GM12878 (cell line): ENCODE data around the gene CTNNA2. TPM values are rescaled to one million over a fixed set of nuclear protein-coding genes. Genes with fewer than 3 reads are reported as not detected.

Experiments used
- ATAC-seq: fragments of 200-7000 bp; cut with Tn5 transposase; 3 replicates; pipeline ENCODE4 v1.9.1; 2020; ENCODE audit warnings: mild to moderate bottlenecking, moderate library complexity
- BruUV-seq: library from RNA; stranded (reverse); fragments of 400-500 nt; replicated peaks from 2 replicates; lab custom pipeline; 2021; lab: Mats Ljungman, UMichigan
- CTCF ChIA-PET: fragments of 300-600 bp; sonication (Branson Sonifier 250); formaldehyde crosslinking; extraction: SDS; loops from one replicate; lab custom pipeline; 2021; ENCODE audit warnings: inconsistent platforms; lab: Yijun Ruan, JAX
- POLR2A ChIA-PET: fragments of 350-600 bp; formaldehyde crosslinking; extraction: SDS; loops from one replicate; lab custom pipeline; 2021; ENCODE audit warnings: inconsistent platforms; lab: Charles Lee
- RAD21 ChIA-PET: fragments of 300-600 bp; sonication (Branson Sonifier 250); formaldehyde crosslinking; loops from one replicate; lab custom pipeline; 2023; ENCODE audit warnings: antibody characterized with exemption; ENCODE audit not compliant: unreplicated experiment; lab: Charles Lee
- SMC1A ChIA-PET: fragments of 300-600 bp; sonication (Branson Sonifier 250); formaldehyde crosslinking; loops from one replicate; lab custom pipeline; 2023; ENCODE audit not compliant: unreplicated experiment, uncharacterized antibody; lab: Charles Lee
- DNase-seq: peaks from one replicate; pipeline ENCODE4 v3.0.0-alpha.2; 2011; ENCODE audit warnings: low read depth, low spot score
- FAIRE-seq: peaks from 3 replicates; lab custom pipeline; 2011; peaks lifted over from hg19 to GRCh38; lab: Jason Lieb, UNC
- H2AFZ ChIP-seq: 2 replicates; pipeline ENCODE4 v1.6.0; 2011; ENCODE audit warnings: low read depth, low read length, control low read depth; ENCODE audit not compliant: control insufficient read depth
- H3K27ac ChIP-seq: 2 replicates; pipeline ENCODE4 v1.5.1; 2011; ENCODE audit warnings: control low read depth; ENCODE audit not compliant: control insufficient read depth, insufficient read depth
- H3K27me3 ChIP-seq, 2 experiments: replicated peaks in 1 of 2; 2 replicates each; pipeline versions ENCODE4 v1.6.0 to v1.6.1; 2011; ENCODE audit warnings: low read length in 1 of 2; ENCODE audit not compliant: control insufficient read depth in 2 of 2, insufficient read depth in 2 of 2
- H3K36me3 ChIP-seq, 2 experiments: 2 replicates each; pipeline ENCODE4 v1.5.1; 2011; ENCODE audit warnings: low read length in 1 of 2; ENCODE audit not compliant: control insufficient read depth in 2 of 2, insufficient read depth in 2 of 2
- H3K4me1 ChIP-seq: 2 replicates; pipeline ENCODE4 v1.6.1; 2011; ENCODE audit warnings: mild to moderate bottlenecking, low read length, moderate library complexity, mixed read lengths; ENCODE audit not compliant: control insufficient read depth, insufficient read depth
- H3K4me2 ChIP-seq: 2 replicates; pipeline ENCODE4 v1.6.0; 2011; ENCODE audit warnings: control low read depth; ENCODE audit not compliant: control insufficient read depth, insufficient read depth
- H3K4me3 ChIP-seq: fragments of 200-600 bp; sonication (generic); 2 replicates; pipeline ENCODE4 v1.5.1; 2016
- H3K79me2 ChIP-seq: 2 replicates; pipeline ENCODE4 v1.6.0; 2011; ENCODE audit warnings: low read length; ENCODE audit not compliant: control insufficient read depth, insufficient read depth
- H3K9ac ChIP-seq: 2 replicates; pipeline ENCODE4 v1.8.0; 2011; ENCODE audit warnings: low read length, control low read depth, mixed read lengths; ENCODE audit not compliant: control insufficient read depth, insufficient read depth
- H3K9me3 ChIP-seq: replicated peaks from 3 replicates; pipeline ENCODE4 v1.5.1; 2011; ENCODE audit warnings: mild to moderate bottlenecking, low read length; ENCODE audit not compliant: control insufficient read depth, insufficient read depth
- H4K20me1 ChIP-seq: 2 replicates; pipeline ENCODE4 v1.6.0; 2011; ENCODE audit not compliant: control insufficient read depth, insufficient read depth
- CEBPZ ChIP-seq: fragments of 150-350 bp; IDR thresholded peaks from 2 replicates; pipeline ENCODE4 v1.6.1; 2016; ENCODE audit warnings: low read depth, low read length
- ELK1 ChIP-seq: IDR thresholded peaks from 2 replicates; pipeline ENCODE4 v1.6.1; 2012; ENCODE audit warnings: low read depth, low read length, improper control_type of control experiment
- EP300 ChIP-seq, 2 experiments: fragments of 150-350 bp in 1 of 2; IDR thresholded peaks; 2 replicates each; pipeline ENCODE4 v1.6.1; 2011 to 2012; ENCODE audit warnings: low read depth in 2 of 2, low read length in 2 of 2, borderline replicate concordance in 1 of 2, improper control_type of control experiment in 1 of 2, inconsistent platforms in 1 of 2; ENCODE audit not compliant: control insufficient read depth in 1 of 2
- ETV6 ChIP-seq, 2 experiments: fragments of 450-650 bp in 1 of 2; IDR thresholded peaks in 1 of 2; conservative IDR thresholded peaks in 1 of 2; 2 replicates each; pipeline ENCODE4 v1.6.1; 2014; ENCODE audit warnings: antibody characterized with exemption in 1 of 2, borderline replicate concordance in 1 of 2, low read depth in 1 of 2, mild to moderate bottlenecking in 1 of 2, moderate library complexity in 1 of 2
- FOXK2 ChIP-seq: fragments of 450-650 bp; IDR thresholded peaks from 2 replicates; pipeline ENCODE4 v1.6.1; 2017; ENCODE audit warnings: mild to moderate bottlenecking, moderate library complexity
- GABPA ChIP-seq: IDR thresholded peaks from 2 replicates; pipeline ENCODE4 v1.6.1; 2014; ENCODE audit warnings: antibody characterized with exemption, low read depth, mild to moderate bottlenecking, inconsistent platforms
- IRF5 ChIP-seq: fragments of 450-650 bp; IDR thresholded peaks from 2 replicates; pipeline ENCODE4 v1.6.1; 2017; ENCODE audit warnings: borderline replicate concordance
- KAT2A ChIP-seq: conservative IDR thresholded peaks from 2 replicates; pipeline ENCODE4 v1.6.1; 2011; ENCODE audit warnings: low read depth, low read length; ENCODE audit not compliant: control insufficient read depth
- PRDM15 ChIP-seq: fragments of 450-650 bp; formaldehyde crosslinking; IDR thresholded peaks from 2 replicates; pipeline ENCODE4 v1.4.0; 2020; ENCODE audit warnings: mild to moderate bottlenecking, moderate library complexity
- SMC3 ChIP-seq: IDR thresholded peaks from 2 replicates; pipeline ENCODE4 v1.6.1; 2011; ENCODE audit warnings: low read length, improper control_type of control experiment, borderline replicate concordance
- SPI1 ChIP-seq: IDR thresholded peaks from 2 replicates; pipeline ENCODE4 v1.6.1; 2011; ENCODE audit warnings: low read depth, mild to moderate bottlenecking, low read length, moderate library complexity, borderline replicate concordance; ENCODE audit not compliant: insufficient read depth
- WRNIP1 ChIP-seq: IDR thresholded peaks from 2 replicates; pipeline ENCODE4 v1.6.1; 2011; ENCODE audit warnings: low read depth, low read length, improper control_type of control experiment, borderline replicate concordance
- YBX1 ChIP-seq: fragments of 450-650 bp; IDR thresholded peaks from 2 replicates; pipeline ENCODE4 v1.6.1; 2016; ENCODE audit warnings: antibody characterized with exemption
- ZNF622 ChIP-seq: fragments of 450-650 bp; IDR thresholded peaks from 2 replicates; pipeline ENCODE4 v1.6.1; 2017; ENCODE audit warnings: mild to moderate bottlenecking, inconsistent platforms
- WGBS: methylation state at CpG from one replicate; pipeline ENCODE4 v1.1.6; 2016; ENCODE audit warnings: low lambda C conversion rate; ENCODE audit not compliant: insufficient replicate concordance, insufficient coverage; ENCODE audit errors: missing lambda C conversion rate; 5-methylcytosine and 5-hydroxymethylcytosine counted together
- in situ Hi-C: fragments of 300-500 bp; cut with MboI; formaldehyde crosslinking; loops from 9 replicates; pipeline ENCODE4 v1.14.3; 2018; ENCODE audit warnings: mixed read lengths
- intact Hi-C: fragments of 100-400 bp; cut with micrococcal nuclease; formaldehyde crosslinking; loops from one replicate; pipeline ENCODE4 v1.14.2; 2022; ENCODE audit not compliant: unreplicated experiment
- polyA plus RNA-seq, 11 experiments: library from polyadenylated mRNA; depleted of rRNA in 4 of 11; unstranded in 6 of 11; stranded (reverse) in 5 of 11; fragments of >200 nt; fragmentation: Nextera tagmentation in 4 of 11; fragmentation: Illumina TruSeq in 1 of 11; extraction: Ambion mirVana in 4 of 11; extraction: Trizol in 1 of 11; gene quantifications; 1 replicate in 1 of 11; 2 replicates in 10 of 11; pipeline versions ENCODE4 v1.2.1 to v1.2.3, GENCODE V29; 2011 to 2016; ENCODE audit warnings: inconsistent platforms in 2 of 11, missing spikeins in 2 of 11, low read depth in 1 of 11
- total RNA-seq, 4 experiments: library from RNA; depleted of rRNA in 3 of 4; stranded (reverse); fragments of >200 nt in 3 of 4; fragmentation: Illumina TruSeq in 1 of 4; extraction: Trizol in 1 of 4; gene quantifications; 2 replicates each; pipeline versions ENCODE4 v1.2.1 to v1.2.3, GENCODE V29; 2013 to 2021

CTNNA2 gene
- total and polyA plus RNA-seq, 10 of the 15 experiments (the other 5 are each of a cell fraction or from before 2014, with no cell fraction given) = 2.4 to 36.2 (median 6.6) TPM

GRCh38 chr2:79697200-79697599 is 184.3 kb downstream of the CTNNA2 start:
- Histone ChIP-seq H3K4me3 (no peak overlapping the region), H3K79me2 (no peaks in the 10 kb centered on the region), H3K4me2 (no peak overlapping the region), H3K36me3 (no peaks in the 10 kb centered on the region), H3K9ac (no peak overlapping the region), H2AFZ (no peak overlapping the region), H3K27me3 (no peaks in the 10 kb centered on the region), H3K27ac (no peak overlapping the region), H4K20me1 (no peaks in the 10 kb centered on the region), H3K9me3 (no peaks in the 10 kb centered on the region), H3K4me1 (no peaks in the 10 kb centered on the region)
- ATAC-seq = no peak
- BruUV-seq = no TSS peak
- no peak for FAIRE-seq
- 49% methylated on average over 2 of the region's 2 CpGs for WGBS
- intact Hi-C loops = no loop called here
- ChIA-PET SMC1A (interaction anchor here (1.4 kb wide), 1 partner anchor 15 kb away, joined by 3 read pairs; no protein-coding TSS in a partner anchor), POLR2A (no interaction called here), CTCF (interaction anchor here (1.2 kb wide), 1 partner anchor 14 kb away, joined by 4 read pairs; no protein-coding TSS in a partner anchor), RAD21 (no interaction called here)
- DNase-seq = no peak
- in situ Hi-C loops = no loop called here
- no peak for TF ChIP-seq KAT2A
- TF ChIP-seq EP300 (IDR thresholded peaks at IDR 0.05; ENCODE audit: borderline replicate concordance in 1 of 2, control insufficient read depth in 1 of 2, low read depth in 2 of 2, low read length in 2 of 2) = no peak
- TF ChIP-seq YBX1 = no peak
- no peak for TF ChIP-seq CEBPZ
- TF ChIP-seq PRDM15 (CRISPR knock-in tag) = no peak
- no peak for TF ChIP-seq SMC3
- TF ChIP-seq IRF5 = no peak
- TF ChIP-seq SPI1 = no peak
- TF ChIP-seq FOXK2 = no peak
- no peak for TF ChIP-seq ETV6 (conservative IDR thresholded peaks at IDR 0.05 in 1 of 2, IDR thresholded peaks at IDR 0.05 in 1 of 2; ENCODE audit: borderline replicate concordance in 1 of 2, low read depth in 1 of 2)
- no peak for TF ChIP-seq WRNIP1
- TF ChIP-seq ELK1 = no peak
- TF ChIP-seq ZNF622 = no peak
- TF ChIP-seq GABPA = no peak
